ENCODE results near the gene PSMD10.

Gene PSMD10

DNA sequence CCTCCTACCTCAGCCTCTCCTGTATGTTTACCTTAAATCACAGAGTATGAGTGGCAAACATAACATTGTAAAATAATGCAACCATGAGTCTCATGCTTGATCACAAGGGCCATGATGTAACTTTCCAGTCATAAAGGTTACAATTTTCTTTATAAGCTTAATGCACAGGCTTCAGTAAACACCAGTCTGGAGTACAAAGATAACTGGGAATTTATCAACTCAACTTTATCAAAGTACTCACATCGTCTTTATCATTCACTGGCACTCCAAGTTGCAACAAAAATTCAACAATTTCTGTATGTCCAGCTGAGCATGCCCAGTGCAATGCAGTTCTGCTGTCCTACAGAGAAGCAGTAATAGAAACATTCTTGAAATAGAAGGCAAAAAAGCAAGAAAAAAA is 2.8 kb downstream of the PSMD10 start:
- Histone ChIP-seq H4K20me1 (ENCODE audit: low read depth, low read length) (no peaks in the 10 kb centered on the region), H2AFZ (ENCODE audit: low read depth, low read length, severe bottlenecking) (no peak overlapping the region), H3K36me3 (ENCODE audit: low read length) (no peaks in the 10 kb centered on the region), H3K9me3 (ENCODE audit: insufficient read depth, low read length) (no peaks in the 10 kb centered on the region), H3K9me2 (replicated peaks; ENCODE audit: insufficient read depth, low read length) (no peaks in the 10 kb centered on the region), H3K4me2 (ENCODE audit: low read depth, low read length, poor library complexity, severe bottlenecking) (no peak overlapping the region), H3K9ac (ENCODE audit: low read length) (no peak overlapping the region), H3K79me2 (ENCODE audit: insufficient read depth, low read length) (peaks cover 20% of the 10 kb centered on the region), H3K4me3 (ENCODE audit: insufficient read depth, low read length, poor library complexity, severe bottlenecking) (no peak overlapping the region), H3K27ac (ENCODE audit: low read depth, low read length) (no peak overlapping the region), H3K27me3 (ENCODE audit: low read length) (no peaks in the 10 kb centered on the region), H3F3A (ENCODE audit: insufficient read depth) (no peaks in the 10 kb centered on the region)
- TF ChIP-seq EZH2phosphoT487 (conservative IDR thresholded peaks at IDR 0.05; ENCODE audit: low read length): no peak
- TF ChIP-seq, protein P1, sequence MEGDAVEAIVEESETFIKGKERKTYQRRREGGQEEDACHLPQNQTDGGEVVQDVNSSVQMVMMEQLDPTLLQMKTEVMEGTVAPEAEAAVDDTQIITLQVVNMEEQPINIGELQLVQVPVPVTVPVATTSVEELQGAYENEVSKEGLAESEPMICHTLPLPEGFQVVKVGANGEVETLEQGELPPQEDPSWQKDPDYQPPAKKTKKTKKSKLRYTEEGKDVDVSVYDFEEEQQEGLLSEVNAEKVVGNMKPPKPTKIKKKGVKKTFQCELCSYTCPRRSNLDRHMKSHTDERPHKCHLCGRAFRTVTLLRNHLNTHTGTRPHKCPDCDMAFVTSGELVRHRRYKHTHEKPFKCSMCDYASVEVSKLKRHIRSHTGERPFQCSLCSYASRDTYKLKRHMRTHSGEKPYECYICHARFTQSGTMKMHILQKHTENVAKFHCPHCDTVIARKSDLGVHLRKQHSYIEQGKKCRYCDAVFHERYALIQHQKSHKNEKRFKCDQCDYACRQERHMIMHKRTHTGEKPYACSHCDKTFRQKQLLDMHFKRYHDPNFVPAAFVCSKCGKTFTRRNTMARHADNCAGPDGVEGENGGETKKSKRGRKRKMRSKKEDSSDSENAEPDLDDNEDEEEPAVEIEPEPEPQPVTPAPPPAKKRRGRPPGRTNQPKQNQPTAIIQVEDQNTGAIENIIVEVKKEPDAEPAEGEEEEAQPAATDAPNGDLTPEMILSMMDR (IDR thresholded peaks at IDR 0.05; ENCODE audit: insufficient read depth, low read length, poor library complexity, severe bottlenecking): no peak

DNA sequence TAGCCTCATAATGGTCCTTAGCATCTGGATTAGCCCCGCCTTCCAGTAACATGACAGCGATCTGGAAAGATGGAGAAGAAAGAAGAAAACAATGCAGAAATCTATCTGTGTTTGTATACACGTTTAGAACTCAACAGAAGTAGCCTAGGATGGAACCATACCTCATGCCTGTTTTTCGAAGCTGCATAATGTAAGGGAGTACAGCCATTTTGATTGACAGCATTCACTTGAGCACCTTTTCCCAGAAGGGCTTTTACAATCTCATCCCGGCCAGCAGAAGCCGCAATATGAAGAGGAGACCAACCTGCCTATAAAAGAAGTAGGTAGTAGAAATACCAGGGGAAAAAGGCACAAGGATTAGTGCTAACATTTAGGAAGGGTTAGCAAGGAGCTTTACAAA is 3.5 kb downstream of the PSMD10 start:
- no peak overlapping the region for H3K9ac ChIP-seq (ENCODE audit: low read length)
- no peak overlapping the region for H2AFZ ChIP-seq (ENCODE audit: low read depth, low read length, severe bottlenecking)
- H4K20me1 ChIP-seq (ENCODE audit: low read depth, low read length): no peaks in the 10 kb centered on the region
- no peaks in the 10 kb centered on the region for H3K27me3 ChIP-seq (ENCODE audit: low read length)
- no peaks in the 10 kb centered on the region for H3K9me2 ChIP-seq (replicated peaks; ENCODE audit: insufficient read depth, low read length)
- H3K79me2 ChIP-seq (ENCODE audit: insufficient read depth, low read length): peaks cover 13% of the 10 kb centered on the region
- no peak overlapping the region for H3K4me2 ChIP-seq (ENCODE audit: low read depth, low read length, poor library complexity, severe bottlenecking)
- TF ChIP-seq, protein P1 (IDR thresholded peaks at IDR 0.05; ENCODE audit: insufficient read depth, low read length, poor library complexity, severe bottlenecking): no peak
- TF ChIP-seq EZH2phosphoT487 (conservative IDR thresholded peaks at IDR 0.05; ENCODE audit: low read length): no peak
- no peaks in the 10 kb centered on the region for H3K9me3 ChIP-seq (ENCODE audit: insufficient read depth, low read length)
- H3F3A ChIP-seq (ENCODE audit: insufficient read depth): no peaks in the 10 kb centered on the region
- H3K27ac ChIP-seq (ENCODE audit: low read depth, low read length): no peak overlapping the region
- no peaks in the 10 kb centered on the region for H3K36me3 ChIP-seq (ENCODE audit: low read length)
- H3K4me3 ChIP-seq (ENCODE audit: insufficient read depth, low read length, poor library complexity, severe bottlenecking): no peak overlapping the region

DNA sequence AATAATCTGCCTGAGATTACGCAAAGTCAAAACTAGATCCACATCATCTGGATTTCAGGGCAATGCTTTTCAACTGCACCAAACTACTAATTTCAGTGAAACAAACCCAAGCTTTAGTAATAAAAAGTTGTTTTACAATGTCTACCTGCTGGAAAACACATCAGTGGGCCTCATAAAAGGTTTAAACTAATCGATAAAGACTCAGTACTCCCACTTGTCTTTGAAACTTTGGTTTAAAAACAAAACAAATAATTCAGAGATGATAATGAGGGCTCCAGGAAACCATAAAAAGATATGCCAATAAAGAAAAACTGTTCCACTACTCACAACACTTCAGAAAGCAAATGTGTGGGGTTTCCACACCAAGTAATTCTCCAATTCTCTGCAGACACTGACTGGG is 10.2 kb downstream of the PSMD10 start:
- no peak overlapping the region for H3K4me2 ChIP-seq (ENCODE audit: low read depth, low read length, poor library complexity, severe bottlenecking)
- H2AFZ ChIP-seq (ENCODE audit: low read depth, low read length, severe bottlenecking): no peak overlapping the region
- H3K79me2 ChIP-seq (ENCODE audit: insufficient read depth, low read length): no peaks in the 10 kb centered on the region
- no peak overlapping the region for H3K9ac ChIP-seq (ENCODE audit: low read length)
- no peaks in the 10 kb centered on the region for H4K20me1 ChIP-seq (ENCODE audit: low read depth, low read length)
- H3K27ac ChIP-seq (ENCODE audit: low read depth, low read length): no peak overlapping the region
- no peaks in the 10 kb centered on the region for H3K27me3 ChIP-seq (ENCODE audit: low read length)
- TF ChIP-seq, protein P1 (IDR thresholded peaks at IDR 0.05; ENCODE audit: insufficient read depth, low read length, poor library complexity, severe bottlenecking): no peak
- TF ChIP-seq EZH2phosphoT487 (conservative IDR thresholded peaks at IDR 0.05; ENCODE audit: low read length): no peak
- no peak overlapping the region for H3K4me3 ChIP-seq (ENCODE audit: insufficient read depth, low read length, poor library complexity, severe bottlenecking)
- no peaks in the 10 kb centered on the region for H3K9me3 ChIP-seq (ENCODE audit: insufficient read depth, low read length)
- no peaks in the 10 kb centered on the region for H3F3A ChIP-seq (ENCODE audit: insufficient read depth)
- H3K9me2 ChIP-seq (replicated peaks; ENCODE audit: insufficient read depth, low read length): no peaks in the 10 kb centered on the region
- no peaks in the 10 kb centered on the region for H3K36me3 ChIP-seq (ENCODE audit: low read length)
